H1 (cell line): ENCODE data around the gene TMEM135. TPM values are rescaled to one million over a fixed set of nuclear protein-coding genes. Genes with fewer than 3 reads are reported as not detected.

ENCODE experiments used
- CREB1 ChIP-seq: IDR thresholded peaks from 2 replicates; pipeline ENCODE4 v1.6.1; 2012; ENCODE audit warnings: inconsistent platforms
- CTBP2 ChIP-seq: IDR thresholded peaks from 2 replicates; pipeline ENCODE4 v1.7.0; 2011; ENCODE audit warnings: borderline replicate concordance, mild to moderate bottlenecking, moderate library complexity, mixed read lengths, low read length; ENCODE audit not compliant: insufficient read depth, insufficient read length
- HDAC2 ChIP-seq, 2 experiments: fragments of 300-600 bp in 1 of 2; sonication (generic) in 1 of 2; IDR thresholded peaks; 2 replicates each; pipeline ENCODE4 v1.6.1; 2011 to 2012; ENCODE audit warnings: low read depth in 2 of 2, low read length in 2 of 2, mild to moderate bottlenecking in 2 of 2, moderate library complexity in 2 of 2, borderline replicate concordance in 1 of 2, inconsistent platforms in 1 of 2
- JUND ChIP-seq: IDR thresholded peaks from 2 replicates; pipeline ENCODE4 v1.6.1; 2011; ENCODE audit warnings: mild to moderate bottlenecking, improper control_type of control experiment, low read length
- POLR2A ChIP-seq, 2 experiments: IDR thresholded peaks; 1 replicate in 1 of 2; 2 replicates in 1 of 2; pipeline ENCODE4 v1.6.1; 2011; ENCODE audit warnings: low read depth in 2 of 2, low read length in 2 of 2, mild to moderate bottlenecking in 2 of 2; ENCODE audit errors: control extremely low read depth in 1 of 2
- RFX5 ChIP-seq: IDR thresholded peaks from 2 replicates; pipeline ENCODE4 v1.6.1; 2011; ENCODE audit warnings: low read depth, low read length, improper control_type of control experiment, borderline replicate concordance
- SP1 ChIP-seq: IDR thresholded peaks from 2 replicates; pipeline ENCODE4 v1.6.1; 2011; ENCODE audit warnings: low read depth, low read length
- TAF1 ChIP-seq: IDR thresholded peaks from 2 replicates; pipeline ENCODE4 v1.6.1; 2011; ENCODE audit warnings: mild to moderate bottlenecking, low read depth, low read length
- polyA plus RNA-seq, 7 experiments: library from polyadenylated mRNA; depleted of rRNA in 3 of 7; stranded (reverse) in 5 of 7; unstranded in 2 of 7; fragments of >200 nt in 5 of 7; fragments of 200-250 nt in 2 of 7; gene quantifications; 1 replicate in 5 of 7; 2 replicates in 1 of 7; 4 replicates in 1 of 7; pipeline versions ENCODE4 v1.2.1 to v1.2.3, GENCODE V29; 2011 to 2013; ENCODE audit warnings: missing spikeins in 2 of 7, mixed read lengths in 2 of 7
- total RNA-seq: library from RNA; stranded (reverse); fragmentation: NEBNext Ultra II Directional; extraction: Animal tissue kit (Norgen Biotek cat#: 25700); gene quantifications from 2 replicates; pipeline ENCODE4 v1.2.1, GENCODE V29; 2021
- TF ChIP-seq, protein P1 (sequence below): fragments of 300-600 bp; sonication (generic); IDR thresholded peaks from 2 replicates; pipeline ENCODE4 v1.7.1; 2012; ENCODE audit warnings: low read length, moderate library complexity, mild to moderate bottlenecking, inconsistent platforms; ENCODE audit not compliant: insufficient replicate concordance
- TF ChIP-seq, protein P2 (sequence below): IDR thresholded peaks from 2 replicates; pipeline ENCODE4 v1.6.1; 2012; ENCODE audit warnings: inconsistent platforms

TMEM135 gene
- total and polyA plus RNA-seq, 2 of the 8 experiments (the other 6 are each of a cell fraction or from before 2014, with no cell fraction given): 9.3 to 31.3 TPM

DNA sequence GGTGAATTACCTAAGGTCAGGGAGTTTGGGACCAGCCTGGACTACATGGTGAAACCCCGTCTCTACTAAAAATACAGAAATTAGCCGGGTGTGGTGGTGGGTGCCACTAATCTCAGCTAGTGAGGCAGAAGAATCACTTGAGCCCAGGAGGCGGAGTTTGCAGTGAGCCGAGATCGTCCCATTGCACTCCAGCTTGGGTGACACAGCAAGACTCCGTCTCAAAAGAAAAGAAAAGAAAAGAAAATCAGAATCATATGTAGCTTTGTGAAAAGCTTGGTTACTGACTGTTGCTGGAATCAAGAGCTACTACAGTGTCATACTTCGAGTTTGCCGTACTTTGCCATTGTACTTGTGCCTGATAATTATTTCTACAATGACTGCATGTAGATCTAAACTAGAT, 4.2 kb upstream of the TMEM135 start (continued):
- TF ChIP-seq, protein P1, sequence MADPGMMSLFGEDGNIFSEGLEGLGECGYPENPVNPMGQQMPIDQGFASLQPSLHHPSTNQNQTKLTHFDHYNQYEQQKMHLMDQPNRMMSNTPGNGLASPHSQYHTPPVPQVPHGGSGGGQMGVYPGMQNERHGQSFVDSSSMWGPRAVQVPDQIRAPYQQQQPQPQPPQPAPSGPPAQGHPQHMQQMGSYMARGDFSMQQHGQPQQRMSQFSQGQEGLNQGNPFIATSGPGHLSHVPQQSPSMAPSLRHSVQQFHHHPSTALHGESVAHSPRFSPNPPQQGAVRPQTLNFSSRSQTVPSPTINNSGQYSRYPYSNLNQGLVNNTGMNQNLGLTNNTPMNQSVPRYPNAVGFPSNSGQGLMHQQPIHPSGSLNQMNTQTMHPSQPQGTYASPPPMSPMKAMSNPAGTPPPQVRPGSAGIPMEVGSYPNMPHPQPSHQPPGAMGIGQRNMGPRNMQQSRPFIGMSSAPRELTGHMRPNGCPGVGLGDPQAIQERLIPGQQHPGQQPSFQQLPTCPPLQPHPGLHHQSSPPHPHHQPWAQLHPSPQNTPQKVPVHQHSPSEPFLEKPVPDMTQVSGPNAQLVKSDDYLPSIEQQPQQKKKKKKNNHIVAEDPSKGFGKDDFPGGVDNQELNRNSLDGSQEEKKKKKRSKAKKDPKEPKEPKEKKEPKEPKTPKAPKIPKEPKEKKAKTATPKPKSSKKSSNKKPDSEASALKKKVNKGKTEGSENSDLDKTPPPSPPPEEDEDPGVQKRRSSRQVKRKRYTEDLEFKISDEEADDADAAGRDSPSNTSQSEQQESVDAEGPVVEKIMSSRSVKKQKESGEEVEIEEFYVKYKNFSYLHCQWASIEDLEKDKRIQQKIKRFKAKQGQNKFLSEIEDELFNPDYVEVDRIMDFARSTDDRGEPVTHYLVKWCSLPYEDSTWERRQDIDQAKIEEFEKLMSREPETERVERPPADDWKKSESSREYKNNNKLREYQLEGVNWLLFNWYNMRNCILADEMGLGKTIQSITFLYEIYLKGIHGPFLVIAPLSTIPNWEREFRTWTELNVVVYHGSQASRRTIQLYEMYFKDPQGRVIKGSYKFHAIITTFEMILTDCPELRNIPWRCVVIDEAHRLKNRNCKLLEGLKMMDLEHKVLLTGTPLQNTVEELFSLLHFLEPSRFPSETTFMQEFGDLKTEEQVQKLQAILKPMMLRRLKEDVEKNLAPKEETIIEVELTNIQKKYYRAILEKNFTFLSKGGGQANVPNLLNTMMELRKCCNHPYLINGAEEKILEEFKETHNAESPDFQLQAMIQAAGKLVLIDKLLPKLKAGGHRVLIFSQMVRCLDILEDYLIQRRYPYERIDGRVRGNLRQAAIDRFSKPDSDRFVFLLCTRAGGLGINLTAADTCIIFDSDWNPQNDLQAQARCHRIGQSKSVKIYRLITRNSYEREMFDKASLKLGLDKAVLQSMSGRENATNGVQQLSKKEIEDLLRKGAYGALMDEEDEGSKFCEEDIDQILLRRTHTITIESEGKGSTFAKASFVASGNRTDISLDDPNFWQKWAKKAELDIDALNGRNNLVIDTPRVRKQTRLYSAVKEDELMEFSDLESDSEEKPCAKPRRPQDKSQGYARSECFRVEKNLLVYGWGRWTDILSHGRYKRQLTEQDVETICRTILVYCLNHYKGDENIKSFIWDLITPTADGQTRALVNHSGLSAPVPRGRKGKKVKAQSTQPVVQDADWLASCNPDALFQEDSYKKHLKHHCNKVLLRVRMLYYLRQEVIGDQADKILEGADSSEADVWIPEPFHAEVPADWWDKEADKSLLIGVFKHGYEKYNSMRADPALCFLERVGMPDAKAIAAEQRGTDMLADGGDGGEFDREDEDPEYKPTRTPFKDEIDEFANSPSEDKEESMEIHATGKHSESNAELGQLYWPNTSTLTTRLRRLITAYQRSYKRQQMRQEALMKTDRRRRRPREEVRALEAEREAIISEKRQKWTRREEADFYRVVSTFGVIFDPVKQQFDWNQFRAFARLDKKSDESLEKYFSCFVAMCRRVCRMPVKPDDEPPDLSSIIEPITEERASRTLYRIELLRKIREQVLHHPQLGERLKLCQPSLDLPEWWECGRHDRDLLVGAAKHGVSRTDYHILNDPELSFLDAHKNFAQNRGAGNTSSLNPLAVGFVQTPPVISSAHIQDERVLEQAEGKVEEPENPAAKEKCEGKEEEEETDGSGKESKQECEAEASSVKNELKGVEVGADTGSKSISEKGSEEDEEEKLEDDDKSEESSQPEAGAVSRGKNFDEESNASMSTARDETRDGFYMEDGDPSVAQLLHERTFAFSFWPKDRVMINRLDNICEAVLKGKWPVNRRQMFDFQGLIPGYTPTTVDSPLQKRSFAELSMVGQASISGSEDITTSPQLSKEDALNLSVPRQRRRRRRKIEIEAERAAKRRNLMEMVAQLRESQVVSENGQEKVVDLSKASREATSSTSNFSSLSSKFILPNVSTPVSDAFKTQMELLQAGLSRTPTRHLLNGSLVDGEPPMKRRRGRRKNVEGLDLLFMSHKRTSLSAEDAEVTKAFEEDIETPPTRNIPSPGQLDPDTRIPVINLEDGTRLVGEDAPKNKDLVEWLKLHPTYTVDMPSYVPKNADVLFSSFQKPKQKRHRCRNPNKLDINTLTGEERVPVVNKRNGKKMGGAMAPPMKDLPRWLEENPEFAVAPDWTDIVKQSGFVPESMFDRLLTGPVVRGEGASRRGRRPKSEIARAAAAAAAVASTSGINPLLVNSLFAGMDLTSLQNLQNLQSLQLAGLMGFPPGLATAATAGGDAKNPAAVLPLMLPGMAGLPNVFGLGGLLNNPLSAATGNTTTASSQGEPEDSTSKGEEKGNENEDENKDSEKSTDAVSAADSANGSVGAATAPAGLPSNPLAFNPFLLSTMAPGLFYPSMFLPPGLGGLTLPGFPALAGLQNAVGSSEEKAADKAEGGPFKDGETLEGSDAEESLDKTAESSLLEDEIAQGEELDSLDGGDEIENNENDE: no peak
- no peak for TF ChIP-seq CTBP2
- TF ChIP-seq SP1: no peak
- TF ChIP-seq, protein P2, sequence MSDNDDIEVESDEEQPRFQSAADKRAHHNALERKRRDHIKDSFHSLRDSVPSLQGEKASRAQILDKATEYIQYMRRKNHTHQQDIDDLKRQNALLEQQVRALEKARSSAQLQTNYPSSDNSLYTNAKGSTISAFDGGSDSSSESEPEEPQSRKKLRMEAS: no peak
- no peak for TF ChIP-seq JUND
- TF ChIP-seq RFX5: no peak
- TF ChIP-seq HDAC2 (IDR thresholded peaks at IDR 0.05; ENCODE audit: borderline replicate concordance in 1 of 2, low read depth in 2 of 2, low read length in 2 of 2): no peak
- TF ChIP-seq POLR2A (IDR thresholded peaks at IDR 0.05; ENCODE audit: control extremely low read depth in 1 of 2, low read depth in 2 of 2, low read length in 2 of 2): no peak
- TF ChIP-seq CREB1: no peak
- no peak for TF ChIP-seq TAF1
